Type B pancreatic cell (in vitro differentiated cells): Measurements from ENCODE around the gene MVB12B. TPM values are rescaled to one million over a fixed set of nuclear protein-coding genes. Genes with fewer than 3 reads are reported as not detected.

Experiments used
- DNase-seq: peaks from one replicate; pipeline ENCODE4 v3.0.0; 2021; ENCODE audit warnings: mixed read lengths; ENCODE audit not compliant: unreplicated experiment; ENCODE audit errors: extremely low spot score
- H3K27ac Mint-ChIP-seq: 2 replicates; pipeline ENCODE4 v1.8.0; 2021; ENCODE audit warnings: mild to moderate bottlenecking, mixed read lengths
- H3K27me3 Mint-ChIP-seq: 2 replicates; pipeline ENCODE4 v1.8.0; 2021; ENCODE audit warnings: mixed read lengths
- H3K36me3 Mint-ChIP-seq: 2 replicates; pipeline ENCODE4 v1.8.0; 2021; ENCODE audit warnings: mixed read lengths
- H3K4me1 Mint-ChIP-seq: one replicate; pipeline ENCODE4 v1.8.0; 2021; ENCODE audit warnings: mixed read lengths; ENCODE audit not compliant: unreplicated experiment
- H3K4me3 Mint-ChIP-seq: 2 replicates; pipeline ENCODE4 v1.8.0; 2021; ENCODE audit warnings: mild to moderate bottlenecking, mixed read lengths
- H3K9me3 Mint-ChIP-seq: 2 replicates; pipeline ENCODE4 v1.8.0; 2021; ENCODE audit warnings: mixed read lengths
- CTCF ChIP-seq: fragments of 200-600 bp; sonication (generic); conservative IDR thresholded peaks from 2 replicates; pipeline ENCODE4 v1.5.0; 2021; ENCODE audit warnings: antibody characterized with exemption, mild to moderate bottlenecking
- total RNA-seq: library from RNA; stranded (reverse); gene quantifications from 2 replicates; pipeline ENCODE4 v1.2.1, GENCODE V29; 2021; ENCODE audit warnings: low replicate concordance

The MVB12B gene
- total RNA-seq, 1 donor from 2014 or later = 26.1 TPM

GRCh38 chr9:126448865-126449577 is 122.4 kb downstream of the MVB12B start:
- Mint-ChIP-seq H3K27me3 (no peaks in the 10 kb centered on the region), H3K4me3 (no peak overlapping the region), H3K9me3 (no peaks in the 10 kb centered on the region), H3K4me1 (peaks cover 33% of the 10 kb centered on the region), H3K36me3 (peaks cover 11% of the 10 kb centered on the region), H3K27ac (no peak overlapping the region)
- no peak for DNase-seq
- no peak for TF ChIP-seq CTCF

GRCh38 chr9:126449725-126450667 is 123.4 kb downstream of the MVB12B start:
- Mint-ChIP-seq H3K27ac (no peak overlapping the region), H3K4me1 (peaks cover 37% of the 10 kb centered on the region), H3K27me3 (no peaks in the 10 kb centered on the region), H3K36me3 (peaks cover 11% of the 10 kb centered on the region), H3K4me3 (no peak overlapping the region), H3K9me3 (no peaks in the 10 kb centered on the region)
- no peak for TF ChIP-seq CTCF
- DNase-seq = no peak

GRCh38 chr9:126450668-126451205 is 124.1 kb downstream of the MVB12B start:
- peaks cover 37% of the 10 kb centered on the region for H3K4me1 Mint-ChIP-seq
- H3K9me3 Mint-ChIP-seq = no peaks in the 10 kb centered on the region
- no peak overlapping the region for H3K27ac Mint-ChIP-seq
- TF ChIP-seq CTCF = no peak
- H3K4me3 Mint-ChIP-seq = no peak overlapping the region
- H3K36me3 Mint-ChIP-seq = peaks cover 11% of the 10 kb centered on the region
- H3K27me3 Mint-ChIP-seq = no peaks in the 10 kb centered on the region
- no peak for DNase-seq

GRCh38 chr9:126451316-126451885 is 124.8 kb downstream of the MVB12B start:
- H3K27me3 Mint-ChIP-seq = no peaks in the 10 kb centered on the region
- H3K4me1 Mint-ChIP-seq = peaks cover 37% of the 10 kb centered on the region
- H3K9me3 Mint-ChIP-seq = no peaks in the 10 kb centered on the region
- H3K36me3 Mint-ChIP-seq = peaks cover 11% of the 10 kb centered on the region
- TF ChIP-seq CTCF = no peak
- no peak for DNase-seq
- no peak overlapping the region for H3K27ac Mint-ChIP-seq
- no peak overlapping the region for H3K4me3 Mint-ChIP-seq

GRCh38 chr9:126452106-126452505 is 125.5 kb downstream of the MVB12B start:
- H3K4me1 Mint-ChIP-seq = peaks cover 42% of the 10 kb centered on the region
- peak overlapping the region; percentile 12 for H3K27ac Mint-ChIP-seq
- H3K4me3 Mint-ChIP-seq = no peak overlapping the region
- no peaks in the 10 kb centered on the region for H3K27me3 Mint-ChIP-seq
- H3K36me3 Mint-ChIP-seq = peaks cover 15% of the 10 kb centered on the region
- H3K9me3 Mint-ChIP-seq = no peaks in the 10 kb centered on the region
- TF ChIP-seq CTCF = no peak
- no peak for DNase-seq
